Measurements from ENCODE around the gene FANCL.
A peak's percentile ranks its signal among the peaks of the same experiment; 100 is the strongest.
"Not testable (repeated sequence)": the region's sequence is repeated elsewhere in the genome, so short reads cannot be mapped to it uniquely, and the experiment has no call there.

Gene FANCL

DNA sequence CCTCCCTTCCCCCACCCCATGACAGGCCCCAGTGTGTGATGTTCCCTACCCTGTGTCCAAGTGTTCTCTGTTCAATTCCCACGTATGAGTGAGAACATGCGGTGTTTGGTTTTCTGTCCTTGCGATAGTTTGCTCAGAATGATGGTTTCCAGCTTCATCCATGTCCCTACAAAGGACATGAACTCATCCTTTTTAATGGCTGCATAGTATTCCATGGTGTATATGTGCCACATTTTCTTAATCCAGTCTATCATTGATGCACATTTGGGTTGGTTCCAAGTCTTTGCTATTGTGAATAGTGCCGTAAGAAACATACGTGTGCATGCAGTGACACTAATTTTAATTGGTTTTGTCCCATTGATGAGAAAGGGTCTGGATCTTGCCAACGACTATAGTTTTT is 95.4 kb downstream of the FANCL start:
- DNase-seq (ENCODE audit: low spot score); FAIRE-seq: not testable (repeated sequence)

DNA sequence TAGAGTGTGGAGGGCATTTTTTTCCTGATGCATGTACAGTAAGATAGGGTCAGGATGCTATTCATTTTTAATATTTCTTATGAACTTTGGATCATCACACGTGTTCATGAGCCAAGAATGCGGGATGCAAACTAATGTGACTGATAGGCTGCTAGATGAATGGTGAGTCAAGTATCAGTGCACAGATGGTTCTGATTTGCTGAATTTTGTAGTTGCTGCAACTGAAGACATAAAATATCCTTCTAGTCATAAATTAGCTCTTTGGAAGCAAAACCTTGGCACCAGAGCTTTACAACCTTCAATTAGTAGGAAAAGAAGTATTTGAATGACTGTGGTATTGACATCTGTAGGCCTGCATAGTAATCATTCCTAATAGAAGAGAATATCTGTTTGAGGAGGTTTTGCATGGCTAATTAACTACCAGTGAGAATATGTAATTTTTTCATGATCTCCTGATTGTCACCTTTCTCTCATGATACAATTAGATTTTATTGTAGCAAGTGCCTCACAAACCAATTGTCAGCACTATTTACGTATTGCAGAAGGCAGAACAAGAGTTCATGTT is 100.5 kb downstream of the FANCL start:
- FAIRE-seq (no peak), DNase-seq (ENCODE audit: low spot score) (no peak)

DNA sequence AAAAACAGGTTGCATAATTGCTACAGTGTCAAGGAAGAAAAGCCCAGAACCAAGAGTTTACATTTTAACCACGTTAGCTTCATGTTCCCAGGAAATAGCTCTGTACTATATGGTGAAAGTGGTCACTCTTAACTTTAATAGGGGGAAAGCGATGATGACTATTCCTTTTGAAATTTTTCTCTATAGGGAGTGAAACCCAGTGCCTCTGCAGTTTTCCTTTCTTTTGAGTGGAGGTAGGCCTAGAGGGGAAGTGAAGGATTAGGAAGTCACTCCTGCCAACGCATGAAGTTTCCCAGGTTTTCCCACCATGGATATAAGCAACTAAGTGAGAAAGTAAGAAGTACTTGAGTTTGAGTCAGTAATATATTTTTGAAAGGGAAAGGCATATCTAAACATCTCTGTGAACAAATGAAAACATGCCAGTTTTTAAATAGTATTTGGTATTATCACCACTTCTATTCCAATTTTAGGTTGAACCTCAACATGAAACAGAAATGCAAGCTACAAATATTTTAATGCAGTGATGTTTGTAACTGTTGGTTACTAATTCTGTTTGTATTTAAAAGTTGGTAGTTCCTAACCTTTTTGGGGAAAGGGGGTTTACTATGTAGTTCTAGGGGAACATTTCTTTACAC is 102.6 kb downstream of the FANCL start:
- FAIRE-seq (peak; percentile 10), DNase-seq (ENCODE audit: low spot score) (peak; percentile 21)

DNA sequence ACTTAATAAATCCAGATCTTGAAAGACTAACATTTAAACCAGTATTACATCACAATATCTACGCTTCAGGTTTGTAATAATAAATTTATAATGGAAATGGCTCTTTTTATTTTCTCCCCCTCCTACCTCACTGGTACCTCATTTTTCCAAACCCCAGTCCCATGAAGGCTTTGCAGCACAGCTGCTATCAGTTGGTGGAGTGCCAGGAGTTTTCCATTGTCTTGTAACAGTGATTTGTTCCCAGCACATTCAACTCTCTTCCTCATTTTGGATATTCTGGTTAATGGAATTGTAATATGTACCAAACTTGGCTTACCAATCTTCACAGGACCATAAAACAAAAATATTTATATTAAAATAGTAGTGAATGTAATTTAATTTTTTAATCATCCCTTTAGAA is 103.3 kb downstream of the FANCL start:
- DNase-seq (ENCODE audit: low spot score) (no peak), FAIRE-seq (no peak)

DNA sequence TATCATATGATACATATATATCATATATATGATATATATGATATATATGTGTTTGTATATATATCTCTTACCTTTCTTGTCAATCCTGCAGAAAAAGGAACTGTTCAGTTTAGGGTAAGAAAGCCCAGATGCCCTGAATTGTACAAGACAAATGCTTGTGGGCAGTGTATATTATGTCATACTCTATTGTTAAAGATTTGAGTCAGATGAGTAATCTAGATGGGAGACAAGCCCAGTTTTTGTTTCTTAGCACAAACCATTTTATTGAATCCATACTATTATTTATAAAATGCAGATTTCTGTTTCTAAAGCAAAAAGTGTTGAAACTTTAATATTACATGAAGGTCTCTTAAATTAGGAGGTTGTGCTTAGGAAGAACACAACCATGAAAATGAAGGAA is 103.9 kb downstream of the FANCL start:
- FAIRE-seq: no peak
- DNase-seq (ENCODE audit: low spot score): peak; percentile 36

DNA sequence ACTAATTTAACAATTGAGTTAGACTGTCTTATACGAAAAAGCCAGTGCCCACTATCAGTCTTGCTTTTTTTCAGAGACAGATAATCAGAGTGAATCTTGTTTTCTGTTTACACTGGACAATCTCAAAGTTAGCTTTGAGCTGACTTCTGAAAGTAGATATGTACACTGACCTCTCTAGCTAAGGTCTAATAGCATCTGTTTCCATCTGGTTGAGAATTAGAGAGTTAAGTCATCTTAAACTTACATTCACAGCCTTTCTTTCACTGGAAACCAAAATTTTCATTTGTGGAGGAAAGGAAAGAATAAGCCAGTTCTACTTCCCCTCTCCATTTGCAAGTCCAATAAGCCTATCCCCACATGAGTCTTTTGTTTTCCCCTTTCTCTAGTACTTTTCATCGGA is 105.3 kb downstream of the FANCL start:
- FAIRE-seq: no peak
- no peak for DNase-seq (ENCODE audit: low spot score)

DNA sequence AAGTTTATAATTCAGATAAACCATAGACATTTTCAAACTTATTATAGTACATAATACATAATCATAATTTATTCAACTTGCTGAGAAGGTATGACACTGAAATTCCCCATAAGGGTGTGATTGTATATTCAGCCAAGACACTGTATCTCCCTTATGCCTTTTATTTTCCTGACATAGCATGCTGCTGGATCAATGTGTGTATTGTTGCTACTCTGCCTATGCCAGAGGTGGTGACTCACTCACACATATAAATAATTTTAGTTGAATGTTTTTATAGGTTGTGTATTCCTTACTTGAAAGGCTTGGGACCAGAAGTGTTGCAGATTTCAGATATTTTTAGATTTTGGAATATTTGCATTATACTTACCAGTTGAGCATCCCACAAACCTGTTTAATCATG is 107.7 kb downstream of the FANCL start:
- DNase-seq (ENCODE audit: low spot score): no peak
- no peak for FAIRE-seq

DNA sequence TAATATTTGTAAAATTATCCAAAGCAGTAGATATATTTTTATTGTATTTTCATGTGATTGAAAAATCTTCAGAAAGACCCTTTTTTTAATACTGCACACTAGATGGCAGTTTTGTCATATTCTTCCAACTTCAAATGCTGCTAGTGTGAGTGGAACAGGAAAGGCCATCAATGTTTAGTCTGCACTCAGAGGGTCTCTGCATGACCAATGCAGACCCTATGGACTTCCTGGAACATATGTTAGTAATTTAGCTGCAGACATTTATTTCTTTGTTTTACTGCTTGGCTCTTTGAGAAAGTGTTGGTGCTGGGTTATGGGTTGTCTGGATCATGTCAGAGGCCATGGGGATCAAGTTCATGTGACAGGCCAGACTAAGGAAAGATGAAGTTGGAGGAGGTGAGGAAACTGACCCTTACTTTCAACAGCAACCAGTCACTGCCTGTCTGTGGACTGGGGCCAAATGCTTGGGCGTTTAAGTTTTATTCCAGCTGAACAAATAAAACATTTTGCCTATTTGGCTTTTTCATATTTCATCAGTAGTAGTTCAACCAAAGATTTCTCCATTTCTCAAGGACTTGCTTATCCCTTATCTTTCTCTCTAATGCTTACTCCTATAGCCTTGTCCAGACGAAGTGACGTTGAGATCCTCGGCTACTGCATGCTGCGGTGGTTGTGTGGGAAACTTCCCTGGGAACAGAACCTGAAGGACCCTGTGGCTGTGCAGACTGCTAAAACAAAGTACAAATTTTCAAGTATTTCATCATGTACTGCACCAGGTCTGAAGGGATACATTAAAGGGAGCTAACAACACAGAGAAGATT is 109.7 kb downstream of the FANCL start:
- FAIRE-seq (no peak), DNase-seq (ENCODE audit: low spot score) (no peak)

DNA sequence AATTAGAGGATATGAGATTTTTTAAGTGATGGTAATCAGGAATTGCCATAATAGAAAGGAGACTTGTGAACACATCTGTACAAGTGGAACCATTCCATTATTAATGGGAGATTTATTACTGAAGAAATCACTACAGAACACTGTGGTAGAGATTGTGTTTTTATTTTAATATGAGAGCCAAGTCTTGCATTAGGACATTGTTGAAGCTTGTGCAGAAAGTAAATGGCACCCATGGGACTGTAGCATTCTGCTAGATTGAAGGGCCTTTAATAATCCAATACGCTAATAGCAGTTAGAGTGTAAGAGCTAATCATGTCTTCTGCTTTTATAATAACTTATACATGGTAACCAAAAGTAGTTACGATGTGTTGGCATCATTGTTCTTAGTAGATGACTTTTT is 110.9 kb downstream of the FANCL start:
- FAIRE-seq (no peak), DNase-seq (ENCODE audit: low spot score) (no peak)

DNA sequence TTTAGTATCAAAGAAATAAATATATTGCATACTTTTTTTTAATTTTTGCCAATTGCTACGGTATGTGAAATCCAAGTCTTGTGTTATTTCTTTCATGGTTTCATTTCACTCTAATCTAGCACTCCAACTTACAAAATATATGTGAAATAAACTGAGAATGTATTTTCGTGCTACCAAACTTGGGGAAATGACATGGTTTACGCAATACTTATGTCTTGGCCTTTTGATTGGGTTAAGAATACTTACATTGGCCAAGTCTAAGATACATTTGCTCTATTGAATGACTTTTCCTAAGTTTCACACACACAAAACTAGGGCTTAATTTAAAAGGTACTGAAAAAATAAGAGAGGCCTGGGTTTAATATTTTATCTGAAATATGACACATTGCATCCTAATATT is 114.0 kb downstream of the FANCL start:
- DNase-seq (ENCODE audit: low spot score) (no peak), FAIRE-seq (no peak)

DNA sequence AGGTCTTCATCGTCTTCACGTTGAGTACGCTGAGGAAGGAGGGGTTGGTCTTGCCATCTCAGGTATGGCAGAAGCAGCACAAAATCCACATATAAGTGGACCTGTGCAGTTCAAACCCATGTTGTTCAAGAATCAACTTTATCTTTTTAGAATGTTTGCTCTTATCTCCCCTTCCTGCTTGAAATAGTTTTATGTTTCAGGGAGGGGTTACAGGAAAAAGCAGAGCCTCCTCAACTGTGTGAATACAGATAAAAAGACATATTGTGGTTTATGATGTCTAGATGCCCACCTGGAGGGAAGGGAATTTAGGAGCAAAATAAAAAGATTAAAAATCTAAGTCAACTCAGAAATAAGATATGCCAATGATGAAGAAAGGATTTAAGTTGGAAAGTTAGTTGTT is 118.6 kb downstream of the FANCL start:
- DNase-seq (ENCODE audit: low spot score) (no peak), FAIRE-seq (no peak)

DNA sequence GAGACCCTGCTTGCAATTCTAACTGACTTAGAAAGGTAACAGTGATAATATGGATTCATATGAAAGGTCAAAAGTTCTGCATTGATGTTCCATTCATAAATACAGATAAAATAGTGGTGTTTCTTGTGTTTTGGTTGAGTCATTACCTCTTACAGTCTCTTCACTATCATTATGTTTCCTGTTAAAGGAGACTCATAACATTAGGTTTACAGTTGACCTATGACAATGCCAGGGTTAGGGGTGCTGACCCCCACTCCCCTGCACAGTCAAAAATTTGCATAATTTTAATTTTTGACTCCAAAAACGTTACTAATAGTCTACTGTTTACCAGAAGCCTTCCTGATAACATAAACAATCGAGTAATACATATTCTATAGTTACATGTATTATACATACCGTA is 119.1 kb downstream of the FANCL start:
- DNase-seq (ENCODE audit: low spot score) (no peak), FAIRE-seq (no peak)

DNA sequence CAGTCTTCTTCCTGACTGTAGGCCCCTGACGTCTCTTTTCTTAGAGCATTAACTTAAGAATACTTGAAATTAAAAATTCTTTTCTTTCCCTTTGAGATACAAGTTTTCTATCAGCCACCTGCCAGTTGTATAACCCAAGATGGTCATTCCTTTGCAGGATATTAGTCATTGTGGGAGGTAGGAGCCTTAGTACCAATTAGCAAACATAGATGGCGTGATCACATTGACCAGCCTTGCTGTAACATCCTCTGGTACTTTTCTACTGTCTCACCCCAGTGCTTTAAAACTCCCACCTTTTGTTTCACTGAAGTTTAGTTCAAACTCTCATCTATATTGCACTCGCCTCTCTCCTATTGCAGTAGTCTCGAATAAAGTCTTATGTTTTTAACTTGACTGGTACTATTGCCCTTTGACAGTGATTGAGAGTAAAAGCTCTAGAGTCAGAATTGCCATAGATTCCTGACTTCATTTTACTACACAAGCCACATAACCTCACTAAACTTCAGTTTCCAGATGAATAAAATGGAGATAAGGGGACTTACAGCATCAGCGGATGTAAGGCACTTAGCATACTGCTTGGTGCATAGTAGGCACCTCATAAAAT is 120.4 kb downstream of the FANCL start:
- FAIRE-seq (no peak), DNase-seq (ENCODE audit: low spot score) (no peak)

DNA sequence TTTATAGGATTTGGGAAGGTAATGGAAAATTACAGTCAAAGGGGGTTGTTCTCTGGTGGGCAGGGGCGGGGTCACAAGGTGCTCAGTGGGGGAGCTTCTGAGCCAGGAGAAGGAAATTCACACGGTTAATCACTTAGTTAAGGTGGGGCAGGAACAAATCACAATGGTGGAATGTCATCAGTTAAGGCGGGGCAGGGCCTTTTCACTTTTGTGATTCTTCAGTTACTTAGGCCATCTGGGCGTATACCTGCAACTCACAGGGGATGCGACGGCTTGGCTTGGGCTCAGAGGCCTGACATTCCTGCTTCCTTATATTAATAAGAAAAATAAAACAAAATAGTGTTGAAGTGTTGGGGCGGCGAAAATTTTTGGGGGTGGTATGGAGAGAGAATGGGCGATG is 127.6 kb downstream of the FANCL start:
- FAIRE-seq: not testable (repeated sequence)

DNA sequence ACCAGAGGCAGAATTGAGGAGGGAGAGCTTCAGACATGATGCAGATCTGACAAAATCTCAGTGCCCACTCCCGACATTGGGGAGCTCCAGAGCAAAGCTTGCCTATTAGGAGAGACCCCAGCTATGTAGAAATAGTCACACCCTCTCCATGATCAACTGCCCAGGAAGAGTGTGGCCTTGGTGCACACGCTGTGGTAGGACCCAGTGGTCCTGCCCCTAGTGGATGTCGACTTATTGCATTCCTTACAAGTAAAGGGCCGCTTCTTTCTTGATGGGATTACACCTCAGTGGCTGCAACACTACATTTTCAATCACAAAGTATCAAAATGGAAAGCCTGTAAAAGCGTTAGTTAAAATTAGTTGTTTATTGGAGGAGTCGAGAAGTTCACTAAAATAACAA is 130.4 kb downstream of the FANCL start:
- FAIRE-seq: no peak

More for the DNA sequence above, 127.6 kb downstream of the FANCL start:
- DNase-seq (ENCODE audit: low spot score): not testable (repeated sequence)

DNA sequence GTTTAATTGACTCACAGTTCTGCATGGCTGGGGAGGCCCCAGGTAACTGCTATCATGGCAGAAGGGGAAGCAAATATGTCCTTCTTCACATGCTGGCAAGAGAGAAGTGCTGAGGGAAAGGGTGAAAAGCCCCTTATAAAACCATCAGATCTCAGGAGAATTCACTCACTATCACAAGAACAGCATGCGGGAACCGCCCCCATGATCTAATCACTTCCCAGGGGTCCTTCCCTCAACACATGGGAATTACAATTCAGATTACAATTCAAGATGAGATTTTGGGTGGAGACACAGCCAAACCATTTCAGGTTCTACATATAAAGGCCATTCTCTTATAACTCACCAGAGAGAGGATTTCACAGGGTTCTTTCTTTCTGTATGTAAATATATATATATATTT is 131.6 kb downstream of the FANCL start:
- DNase-seq (ENCODE audit: low spot score): no peak
- FAIRE-seq: no peak

More for the DNA sequence above, 130.4 kb downstream of the FANCL start:
- DNase-seq (ENCODE audit: low spot score): no peak
